IPS DF 6.9 (cell line): ENCODE measurements around the gene OSTC.
"Not testable (repeated sequence)": the region's sequence is repeated elsewhere in the genome, so short reads cannot be mapped to it uniquely, and the experiment has no call there.

Source experiments
- DNase-seq: peaks from one replicate; pipeline ENCODE4 v3.0.0-alpha.2; 2013; ENCODE audit warnings: low read depth, low spot score
- H3K27ac ChIP-seq: one replicate; pipeline ENCODE4 v1.5.1; 2013; ENCODE audit warnings: low read length, control low read depth
- H3K27me3 ChIP-seq: 2 replicates; pipeline ENCODE4 v1.6.1; 2013; ENCODE audit warnings: mild to moderate bottlenecking, low read length; ENCODE audit not compliant: control insufficient read depth, insufficient read depth
- H3K36me3 ChIP-seq: 2 replicates; pipeline ENCODE4 v1.6.1; 2013; ENCODE audit warnings: low read length; ENCODE audit not compliant: control insufficient read depth, insufficient read depth
- H3K4me1 ChIP-seq: 2 replicates; pipeline ENCODE4 v1.6.1; 2013; ENCODE audit warnings: low read length; ENCODE audit not compliant: control insufficient read depth, insufficient read depth
- H3K4me3 ChIP-seq: 2 replicates; pipeline ENCODE4 v1.5.1; 2013; ENCODE audit warnings: mild to moderate bottlenecking, low read length
- H3K9me3 ChIP-seq: 2 replicates; pipeline ENCODE4 v1.6.1; 2013; ENCODE audit warnings: low read length, inconsistent platforms; ENCODE audit not compliant: control insufficient read depth, insufficient read depth
- WGBS: extraction: QIAGEN DNeasy Blood & Tissue Kit; methylation state at CpG from one replicate; pipeline ENCODE4 v1.1.7; 2013; ENCODE audit warnings: mixed read lengths, missing lambda C conversion rate; ENCODE audit not compliant: insufficient read length, insufficient coverage; 5-methylcytosine and 5-hydroxymethylcytosine counted together

The OSTC gene

DNA sequence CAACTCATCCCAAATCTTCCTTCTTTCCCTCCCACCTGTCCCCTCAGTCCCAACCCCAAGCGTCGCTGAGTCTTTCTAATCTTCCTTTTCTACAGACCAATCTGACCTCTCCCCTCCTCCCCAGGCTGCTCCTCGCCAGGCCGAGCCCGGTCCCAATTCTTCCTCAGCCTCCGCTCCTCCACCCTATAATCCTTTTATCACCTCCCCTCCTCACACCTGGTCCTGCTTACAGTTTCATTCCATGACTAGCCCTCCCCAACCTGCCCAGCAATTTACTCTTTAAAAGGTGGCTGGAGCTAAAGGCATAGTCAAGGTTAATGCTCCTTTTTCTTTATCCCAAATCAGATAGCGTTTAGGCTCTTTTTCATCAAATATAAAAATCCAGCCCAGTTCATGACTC lies 60.2 kb downstream of the OSTC start:
- not testable (repeated sequence) for H3K4me3 ChIP-seq, DNase-seq, H3K4me1 ChIP-seq, H3K27ac ChIP-seq, H3K9me3 ChIP-seq, H3K27me3 ChIP-seq, H3K36me3 ChIP-seq
- WGBS = no CpG with 5 or more reads among the region's 7 CpGs

DNA sequence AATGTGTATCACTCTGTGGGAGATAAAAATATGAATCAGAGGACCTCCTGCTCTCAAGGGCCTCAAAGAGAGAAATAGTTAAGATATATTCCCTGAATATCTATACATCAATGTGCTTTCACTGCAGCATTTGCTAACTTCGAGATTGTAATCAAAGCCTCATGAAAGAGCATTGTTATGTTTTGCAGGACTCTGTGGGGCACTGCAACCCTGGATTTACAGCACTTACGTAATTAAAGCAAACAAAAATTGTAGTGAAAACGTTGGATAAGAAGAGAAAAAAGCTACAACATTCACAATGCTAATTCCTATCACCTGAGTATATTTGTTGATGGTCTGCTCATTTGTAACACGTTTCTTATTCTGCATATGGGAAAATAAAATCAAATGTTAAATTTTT lies 64.5 kb downstream of the OSTC start:
- Histone ChIP-seq H3K27me3 (no peaks in the 10 kb centered on the region), H3K4me1 (no peaks in the 10 kb centered on the region), H3K9me3 (no peaks in the 10 kb centered on the region), H3K27ac (no peak overlapping the region), H3K36me3 (no peaks in the 10 kb centered on the region), H3K4me3 (no peak overlapping the region)
- DNase-seq = no peak
- WGBS = no CpG with 5 or more reads among the region's 4 CpGs

DNA sequence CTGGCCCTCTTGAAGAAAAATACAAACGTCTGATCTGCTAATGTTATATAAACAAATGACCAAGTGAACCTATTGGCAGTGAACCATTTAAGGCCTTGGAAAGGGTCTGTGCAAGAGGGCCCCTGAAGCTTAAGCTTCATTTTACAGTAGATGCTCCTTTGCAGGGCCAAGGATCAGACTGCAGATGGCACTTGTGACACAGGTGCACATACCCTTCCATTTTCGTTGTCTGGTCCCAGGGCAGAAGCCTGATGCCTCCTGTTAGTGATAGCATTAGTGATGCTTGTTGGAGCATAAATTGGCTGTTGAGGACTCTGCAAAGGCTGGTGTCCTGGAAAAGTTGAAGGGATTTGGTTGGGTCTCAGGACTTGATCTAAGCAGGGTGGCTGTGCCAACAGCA lies 65.9 kb downstream of the OSTC start:
- H3K4me3 ChIP-seq = no peak overlapping the region
- H3K27me3 ChIP-seq = no peaks in the 10 kb centered on the region
- WGBS = no CpG with 5 or more reads among the region's 2 CpGs
- DNase-seq = no peak
- H3K27ac ChIP-seq = no peak overlapping the region
- no peaks in the 10 kb centered on the region for H3K36me3 ChIP-seq
- no peaks in the 10 kb centered on the region for H3K4me1 ChIP-seq
- no peaks in the 10 kb centered on the region for H3K9me3 ChIP-seq

DNA sequence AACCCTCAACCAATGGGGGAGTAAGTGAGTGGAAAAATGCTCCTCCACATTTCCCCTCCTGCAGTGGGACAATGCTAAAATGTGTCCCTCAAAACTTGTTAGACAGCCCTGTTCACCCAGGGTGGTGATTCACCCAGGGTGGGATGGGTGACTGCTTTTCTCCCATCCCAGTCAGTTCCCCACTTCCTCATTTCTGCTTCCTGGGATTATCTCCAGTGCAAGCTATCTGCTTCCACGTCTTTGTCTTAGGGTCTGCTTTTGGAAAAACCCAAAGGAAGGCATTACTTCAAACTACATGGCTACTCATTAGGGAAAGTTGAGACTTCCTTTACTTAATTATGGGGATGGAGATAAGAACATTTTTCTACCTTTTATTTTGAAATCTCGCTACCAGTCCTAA lies 67.0 kb downstream of the OSTC start:
- H3K4me1 ChIP-seq = no peaks in the 10 kb centered on the region
- no peaks in the 10 kb centered on the region for H3K27me3 ChIP-seq
- DNase-seq = no peak
- H3K36me3 ChIP-seq = no peaks in the 10 kb centered on the region
- no peak overlapping the region for H3K27ac ChIP-seq
- no peak overlapping the region for H3K4me3 ChIP-seq
- no CpG with 5 or more reads among the region's 2 CpGs for WGBS
- no peaks in the 10 kb centered on the region for H3K9me3 ChIP-seq
